GM12878 (cell line): Measurements from ENCODE around the gene AFF1.

Source experiments
- BACH1 ChIP-seq: fragments of 450-650 bp; IDR thresholded peaks from 2 replicates; pipeline ENCODE4 v1.6.1; 2017; ENCODE audit warnings: mild to moderate bottlenecking, borderline replicate concordance
- CHD2 ChIP-seq: IDR thresholded peaks from 2 replicates; pipeline ENCODE4 v1.6.1; 2011; ENCODE audit warnings: low read depth, low read length, improper control_type of control experiment, borderline replicate concordance
- MAX ChIP-seq: IDR thresholded peaks from 2 replicates; pipeline ENCODE4 v1.6.1; 2012; ENCODE audit warnings: low read depth, low read length, improper control_type of control experiment
- POLR2A ChIP-seq: IDR thresholded peaks from 2 replicates; pipeline ENCODE4 v1.6.1; 2011; ENCODE audit warnings: low read depth, mild to moderate bottlenecking, low read length
- POLR2AphosphoS2 ChIP-seq: IDR thresholded peaks from 2 replicates; pipeline ENCODE4 v1.6.1; 2011; ENCODE audit warnings: low read depth, mild to moderate bottlenecking, low read length, improper control_type of control experiment, moderate library complexity
- POLR2AphosphoS5 ChIP-seq: IDR thresholded peaks from 2 replicates; pipeline ENCODE4 v1.6.1; 2011; ENCODE audit warnings: mild to moderate bottlenecking, low read length, inconsistent platforms
- TAF1 ChIP-seq: IDR thresholded peaks from 2 replicates; pipeline ENCODE4 v1.6.1; 2011; ENCODE audit warnings: mild to moderate bottlenecking, low read depth, low read length, borderline replicate concordance
- TF ChIP-seq, protein P1 (sequence below), 3 experiments: IDR thresholded peaks in 2 of 3; conservative IDR thresholded peaks in 1 of 3; 2 replicates each; pipeline ENCODE4 v1.5.1; 2011; ENCODE audit warnings: low read depth in 3 of 3, low read length in 3 of 3, mild to moderate bottlenecking in 3 of 3, control low read depth in 2 of 3, moderate library complexity in 2 of 3, inconsistent platforms in 1 of 3, mixed read lengths in 1 of 3; ENCODE audit not compliant: control insufficient read depth in 2 of 3, insufficient read depth in 1 of 3; ENCODE audit errors: extremely low read depth in 1 of 3

DNA sequence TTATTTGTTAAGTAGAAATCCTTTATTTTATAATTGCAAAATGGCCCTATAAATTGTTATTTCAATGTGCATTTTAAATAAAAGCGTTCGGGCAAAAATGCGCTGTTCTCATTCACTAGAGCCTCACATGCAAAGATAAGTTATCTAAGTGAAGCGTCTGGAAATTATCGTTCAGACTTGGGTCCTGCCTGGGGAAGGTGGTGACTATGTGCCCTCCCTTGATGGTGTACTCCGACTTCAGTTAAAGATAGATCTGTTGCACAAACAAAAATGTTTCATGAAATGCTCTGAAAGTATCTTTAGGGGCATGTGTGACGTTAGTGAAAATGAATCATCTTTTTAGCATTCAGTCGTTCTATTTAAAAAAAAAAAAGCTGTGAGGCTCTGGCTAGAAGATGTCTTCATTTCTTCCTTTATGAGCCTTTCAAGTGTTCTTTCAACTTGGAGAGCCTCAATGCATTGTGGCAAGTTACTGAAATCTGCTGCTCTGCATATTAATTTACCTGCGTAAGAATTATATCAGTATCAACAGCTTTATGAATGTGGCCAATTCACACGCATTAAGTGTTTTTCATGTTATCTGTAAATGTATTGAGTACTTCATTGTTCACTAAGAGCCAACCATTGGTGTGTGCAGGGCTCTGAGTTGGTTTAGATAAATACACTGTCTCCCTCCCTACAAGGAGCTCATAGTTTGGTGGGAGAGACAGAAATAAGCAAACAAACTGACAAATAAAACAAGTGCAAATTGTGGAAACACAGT is 83.0 kb downstream of the AFF1 start:
- TF ChIP-seq POLR2A: no peak
- no peak for TF ChIP-seq POLR2AphosphoS5
- TF ChIP-seq, protein P1, sequence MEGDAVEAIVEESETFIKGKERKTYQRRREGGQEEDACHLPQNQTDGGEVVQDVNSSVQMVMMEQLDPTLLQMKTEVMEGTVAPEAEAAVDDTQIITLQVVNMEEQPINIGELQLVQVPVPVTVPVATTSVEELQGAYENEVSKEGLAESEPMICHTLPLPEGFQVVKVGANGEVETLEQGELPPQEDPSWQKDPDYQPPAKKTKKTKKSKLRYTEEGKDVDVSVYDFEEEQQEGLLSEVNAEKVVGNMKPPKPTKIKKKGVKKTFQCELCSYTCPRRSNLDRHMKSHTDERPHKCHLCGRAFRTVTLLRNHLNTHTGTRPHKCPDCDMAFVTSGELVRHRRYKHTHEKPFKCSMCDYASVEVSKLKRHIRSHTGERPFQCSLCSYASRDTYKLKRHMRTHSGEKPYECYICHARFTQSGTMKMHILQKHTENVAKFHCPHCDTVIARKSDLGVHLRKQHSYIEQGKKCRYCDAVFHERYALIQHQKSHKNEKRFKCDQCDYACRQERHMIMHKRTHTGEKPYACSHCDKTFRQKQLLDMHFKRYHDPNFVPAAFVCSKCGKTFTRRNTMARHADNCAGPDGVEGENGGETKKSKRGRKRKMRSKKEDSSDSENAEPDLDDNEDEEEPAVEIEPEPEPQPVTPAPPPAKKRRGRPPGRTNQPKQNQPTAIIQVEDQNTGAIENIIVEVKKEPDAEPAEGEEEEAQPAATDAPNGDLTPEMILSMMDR (IDR thresholded peaks at IDR 0.05 in 2 of 3, conservative IDR thresholded peaks at IDR 0.05 in 1 of 3; ENCODE audit: control insufficient read depth in 2 of 3, extremely low read depth in 1 of 3, insufficient read depth in 1 of 3, low read depth in 3 of 3, low read length in 3 of 3): no peak
- TF ChIP-seq CHD2: no peak
- no peak for TF ChIP-seq MAX
- TF ChIP-seq POLR2AphosphoS2: no peak
- no peak for TF ChIP-seq TAF1
- TF ChIP-seq BACH1: no peak
